ENCODE results near the gene KCNQ1.

DNA sequence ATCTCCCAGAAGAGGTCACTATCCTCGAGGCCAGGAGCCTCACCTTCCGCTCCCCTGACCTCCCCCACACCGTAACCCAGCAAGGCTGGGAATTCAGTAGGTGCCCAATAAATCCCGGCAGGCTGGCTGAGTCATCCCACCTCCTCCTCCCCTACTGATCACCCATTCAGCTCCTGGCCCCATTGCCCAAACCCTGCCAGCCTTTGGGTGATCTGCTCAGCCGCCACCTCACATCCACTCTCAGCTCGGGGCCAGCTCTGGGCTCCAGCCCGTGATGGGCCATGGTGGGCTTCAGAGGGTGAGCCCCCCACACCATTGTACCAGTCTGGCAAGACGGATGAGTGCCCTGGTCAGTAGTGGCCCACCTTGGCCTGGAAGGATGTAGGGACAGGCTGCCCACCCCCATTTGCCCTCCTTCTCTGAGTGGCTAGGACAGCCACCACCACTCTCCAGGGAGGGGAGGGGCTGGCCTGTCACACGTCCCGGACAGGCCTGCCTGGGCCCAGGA, 8.7 kb upstream of the KCNQ1 start:
- TF ChIP-seq, protein P1, sequence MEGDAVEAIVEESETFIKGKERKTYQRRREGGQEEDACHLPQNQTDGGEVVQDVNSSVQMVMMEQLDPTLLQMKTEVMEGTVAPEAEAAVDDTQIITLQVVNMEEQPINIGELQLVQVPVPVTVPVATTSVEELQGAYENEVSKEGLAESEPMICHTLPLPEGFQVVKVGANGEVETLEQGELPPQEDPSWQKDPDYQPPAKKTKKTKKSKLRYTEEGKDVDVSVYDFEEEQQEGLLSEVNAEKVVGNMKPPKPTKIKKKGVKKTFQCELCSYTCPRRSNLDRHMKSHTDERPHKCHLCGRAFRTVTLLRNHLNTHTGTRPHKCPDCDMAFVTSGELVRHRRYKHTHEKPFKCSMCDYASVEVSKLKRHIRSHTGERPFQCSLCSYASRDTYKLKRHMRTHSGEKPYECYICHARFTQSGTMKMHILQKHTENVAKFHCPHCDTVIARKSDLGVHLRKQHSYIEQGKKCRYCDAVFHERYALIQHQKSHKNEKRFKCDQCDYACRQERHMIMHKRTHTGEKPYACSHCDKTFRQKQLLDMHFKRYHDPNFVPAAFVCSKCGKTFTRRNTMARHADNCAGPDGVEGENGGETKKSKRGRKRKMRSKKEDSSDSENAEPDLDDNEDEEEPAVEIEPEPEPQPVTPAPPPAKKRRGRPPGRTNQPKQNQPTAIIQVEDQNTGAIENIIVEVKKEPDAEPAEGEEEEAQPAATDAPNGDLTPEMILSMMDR (IDR thresholded peaks at IDR 0.05): no peak
- no peak for TF ChIP-seq POLR2AphosphoS5 (IDR thresholded peaks at IDR 0.05)
